Peyer's patch (tissue), 4 donors: ENCODE data around the gene PAX7.
"Not testable (repeated sequence)": the region's sequence is repeated elsewhere in the genome, so short reads cannot be mapped to it uniquely, and the experiment has no call there.

Source experiments
- CTCF ChIP-seq, 6 experiments: fragments of 450-650 bp in 4 of 6; fragments of 200-600 bp in 2 of 6; sonication (generic) in 1 of 6; IDR thresholded peaks; one replicate each; pipeline ENCODE4 v1.5.1; 2017 to 2019; ENCODE audit warnings: antibody characterized with exemption in 6 of 6, mild to moderate bottlenecking in 3 of 6, moderate library complexity in 1 of 6
- POLR2A ChIP-seq, 2 donors: fragments of 450-650 bp; IDR thresholded peaks; one replicate each; pipeline ENCODE4 v1.5.1; 2017; ENCODE audit warnings: antibody characterized with exemption in 2 of 2, mild to moderate bottlenecking in 2 of 2, moderate library complexity in 2 of 2

GRCh38 chr1:18744381-18744780 lies 113.7 kb downstream of the PAX7 start:
- not testable (repeated sequence) for TF ChIP-seq CTCF, POLR2A (IDR thresholded peaks at IDR 0.05)
